ENCODE results near the gene ZNF12. TPM values are rescaled to one million over a fixed set of nuclear protein-coding genes. Genes with fewer than 3 reads are reported as not detected.

Gene ZNF12
- total and polyA plus RNA-seq, 2 donors (not counting 1 experiment from before 2014, with no cell fraction given): 6.3 to 41.3 TPM

DNA sequence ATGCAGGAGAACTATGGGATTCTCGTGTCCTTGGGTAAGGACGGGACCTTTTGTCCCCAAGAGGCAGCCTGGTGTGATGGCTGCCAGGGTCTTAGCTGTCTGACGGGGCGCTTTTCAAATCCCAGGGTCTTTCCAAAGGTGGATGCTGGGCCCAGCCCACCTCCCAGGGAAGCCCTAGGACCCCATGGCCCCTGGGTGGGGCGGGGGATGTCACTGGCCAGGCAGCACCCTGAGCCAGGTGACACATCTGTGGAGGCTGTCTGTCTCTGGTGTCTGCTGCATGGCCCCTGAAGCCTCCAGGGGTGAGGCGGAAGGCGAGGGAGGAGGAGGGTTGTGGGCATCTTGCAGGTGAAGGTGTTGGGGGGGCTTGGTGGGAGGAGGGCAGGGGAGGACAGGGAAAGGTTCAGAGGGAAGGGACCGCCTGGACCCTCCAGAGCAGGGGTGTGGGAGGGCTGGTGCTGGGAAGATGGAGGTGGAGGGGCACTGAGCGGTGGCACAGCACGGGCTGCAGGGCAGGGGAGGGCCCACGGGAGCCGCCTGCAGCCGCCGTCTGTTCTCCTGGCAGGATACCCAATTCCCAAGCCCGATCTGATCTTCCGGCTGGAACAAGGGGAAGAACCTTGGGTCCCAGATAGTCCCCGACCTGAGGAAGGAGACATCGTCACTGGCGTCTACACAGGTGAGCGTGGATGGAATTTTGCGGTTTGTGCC is 62.7 kb downstream of the ZNF12 start:
- no peak for TF ChIP-seq EZH2 (IDR thresholded peaks at IDR 0.05; ENCODE audit: borderline replicate concordance, insufficient read depth, low read depth, low read length, poor library complexity, severe bottlenecking)
- TF ChIP-seq, protein P1, sequence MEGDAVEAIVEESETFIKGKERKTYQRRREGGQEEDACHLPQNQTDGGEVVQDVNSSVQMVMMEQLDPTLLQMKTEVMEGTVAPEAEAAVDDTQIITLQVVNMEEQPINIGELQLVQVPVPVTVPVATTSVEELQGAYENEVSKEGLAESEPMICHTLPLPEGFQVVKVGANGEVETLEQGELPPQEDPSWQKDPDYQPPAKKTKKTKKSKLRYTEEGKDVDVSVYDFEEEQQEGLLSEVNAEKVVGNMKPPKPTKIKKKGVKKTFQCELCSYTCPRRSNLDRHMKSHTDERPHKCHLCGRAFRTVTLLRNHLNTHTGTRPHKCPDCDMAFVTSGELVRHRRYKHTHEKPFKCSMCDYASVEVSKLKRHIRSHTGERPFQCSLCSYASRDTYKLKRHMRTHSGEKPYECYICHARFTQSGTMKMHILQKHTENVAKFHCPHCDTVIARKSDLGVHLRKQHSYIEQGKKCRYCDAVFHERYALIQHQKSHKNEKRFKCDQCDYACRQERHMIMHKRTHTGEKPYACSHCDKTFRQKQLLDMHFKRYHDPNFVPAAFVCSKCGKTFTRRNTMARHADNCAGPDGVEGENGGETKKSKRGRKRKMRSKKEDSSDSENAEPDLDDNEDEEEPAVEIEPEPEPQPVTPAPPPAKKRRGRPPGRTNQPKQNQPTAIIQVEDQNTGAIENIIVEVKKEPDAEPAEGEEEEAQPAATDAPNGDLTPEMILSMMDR (IDR thresholded peaks at IDR 0.05): no peak
- Histone ChIP-seq H3K27ac (ENCODE audit: low read length in 2 of 2) (no peak overlapping the region), H3K79me2 (ENCODE audit: control insufficient read depth, insufficient read depth, low read length) (peaks cover 42% of the 10 kb centered on the region), H3K27me3 (replicated peaks in 1 of 4; ENCODE audit: control extremely low read depth in 1 of 4, control insufficient read depth in 3 of 4, insufficient read depth in 4 of 4, low read length in 3 of 4) (no peaks in the 10 kb centered on the region), H2AFZ (ENCODE audit: insufficient read depth, low read depth, low read length, poor library complexity, severe bottlenecking) (no peak overlapping the region), H3K9ac (ENCODE audit: low read length) (no peak overlapping the region), H4K20me1 (ENCODE audit: control insufficient read depth, insufficient read depth, low read length, poor library complexity, severe bottlenecking) (peaks cover 72% of the 10 kb centered on the region), H3K4me3 (ENCODE audit: control extremely low read depth in 1 of 5, extremely low read depth in 1 of 5, insufficient read depth in 1 of 5, low read depth in 2 of 5, low read length in 4 of 5) (no peak overlapping the region), H3K36me3 (replicated peaks in 1 of 2; ENCODE audit: control extremely low read depth in 1 of 2, control insufficient read depth in 1 of 2, extremely low read depth in 1 of 2, insufficient read depth in 2 of 2, low read length in 1 of 2) (peaks cover 1 to 84% of the 10 kb centered on the region in 2 experiments), H3K9me3 (ENCODE audit: control extremely low read depth in 1 of 3, control insufficient read depth in 2 of 3, insufficient read depth in 1 of 3, low read length in 2 of 3) (peaks cover 0 to 3% (median 0%) of the 10 kb centered on the region in 3 donors), H3K4me1 (ENCODE audit: control insufficient read depth in 2 of 2, insufficient read depth in 2 of 2, low read length in 2 of 2) (peaks cover 0 to 2% of the 10 kb centered on the region in 2 donors), H3K4me2 (replicated peaks; ENCODE audit: low read depth, low read length, poor library complexity, severe bottlenecking) (no peak overlapping the region)
- ATAC-seq (ENCODE audit: low read depth) (no peak), DNase-seq (no peak)
- H3K27ac Mint-ChIP-seq: no peak overlapping the region
- H3K27me3 Mint-ChIP-seq: no peaks in the 10 kb centered on the region
- intact Hi-C loops (cut with micrococcal nuclease): no loop called here
- no peak overlapping the region for H3K4me3 Mint-ChIP-seq
- 97% methylated on average over 21 of the region's 21 CpGs for WGBS (ENCODE audit: insufficient coverage)
- peaks cover 9% of the 10 kb centered on the region for H3K4me1 Mint-ChIP-seq
- H3K9me3 Mint-ChIP-seq (ENCODE audit: insufficient read depth): no peaks in the 10 kb centered on the region
- ChIA-PET POLR2A (no interaction called here), CTCF (no interaction called here)

DNA sequence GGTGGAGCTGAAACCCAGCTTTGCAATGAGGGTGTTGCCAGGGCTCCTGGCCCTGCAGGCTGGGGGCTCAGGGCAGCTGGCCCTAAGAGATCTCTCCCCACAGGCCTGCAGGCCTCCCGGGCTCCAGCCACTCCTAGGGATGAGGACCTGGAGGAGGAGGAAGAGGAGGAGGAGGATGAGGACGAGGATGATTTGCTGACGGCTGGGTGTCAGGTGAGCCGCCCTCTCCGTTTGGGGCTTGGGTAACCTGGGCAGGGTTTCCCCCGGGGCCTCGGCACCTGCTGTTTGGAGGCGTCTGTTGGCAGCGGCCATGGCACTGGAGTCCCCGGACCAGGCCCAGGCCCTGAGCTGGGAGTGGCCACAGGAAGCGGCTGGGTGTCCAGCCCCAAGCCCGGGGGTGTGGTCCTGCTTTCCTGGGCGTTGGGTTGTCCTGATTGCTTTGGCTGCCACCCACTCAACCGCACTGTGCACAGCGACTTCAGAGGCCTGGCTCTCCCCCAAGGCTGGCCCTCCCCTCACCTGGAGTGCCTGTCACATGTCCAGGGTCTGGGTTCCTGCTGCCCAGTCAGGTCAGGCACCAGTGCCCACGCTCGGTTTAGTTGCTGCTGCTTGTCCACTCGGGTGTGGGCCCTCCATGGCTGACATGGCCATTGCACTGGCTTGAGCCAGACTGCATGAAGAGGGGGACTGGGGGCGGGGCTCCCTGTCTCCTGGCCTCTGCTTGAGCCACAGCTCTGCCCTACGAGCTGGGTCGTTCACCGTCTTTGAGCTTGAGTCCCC is 63.7 kb downstream of the ZNF12 start:
- H3K4me3 Mint-ChIP-seq: no peak overlapping the region
- no peak overlapping the region for H3K27ac Mint-ChIP-seq
- ATAC-seq (ENCODE audit: low read depth): no peak
- Histone ChIP-seq H3K4me2 (replicated peaks; ENCODE audit: low read depth, low read length, poor library complexity, severe bottlenecking) (no peak overlapping the region), H4K20me1 (ENCODE audit: control insufficient read depth, insufficient read depth, low read length, poor library complexity, severe bottlenecking) (peaks cover 72% of the 10 kb centered on the region), H3K4me3 (ENCODE audit: control extremely low read depth in 1 of 5, extremely low read depth in 1 of 5, insufficient read depth in 1 of 5, low read depth in 2 of 5, low read length in 4 of 5) (no peak overlapping the region), H3K9me3 (ENCODE audit: control extremely low read depth in 1 of 3, control insufficient read depth in 2 of 3, insufficient read depth in 1 of 3, low read length in 2 of 3) (peaks cover 0 to 3% (median 0%) of the 10 kb centered on the region in 3 donors), H3K36me3 (replicated peaks in 1 of 2; ENCODE audit: control extremely low read depth in 1 of 2, control insufficient read depth in 1 of 2, extremely low read depth in 1 of 2, insufficient read depth in 2 of 2, low read length in 1 of 2) (peaks cover 1 to 79% of the 10 kb centered on the region in 2 experiments), H3K9ac (ENCODE audit: low read length) (no peak overlapping the region), H3K79me2 (ENCODE audit: control insufficient read depth, insufficient read depth, low read length) (peaks cover 51% of the 10 kb centered on the region), H2AFZ (ENCODE audit: insufficient read depth, low read depth, low read length, poor library complexity, severe bottlenecking) (no peak overlapping the region), H3K27ac (ENCODE audit: low read length in 2 of 2) (no peak overlapping the region), H3K4me1 (ENCODE audit: control insufficient read depth in 2 of 2, insufficient read depth in 2 of 2, low read length in 2 of 2) (peaks cover 7 to 13% of the 10 kb centered on the region in 2 donors), H3K27me3 (replicated peaks in 1 of 4; ENCODE audit: control extremely low read depth in 1 of 4, control insufficient read depth in 3 of 4, insufficient read depth in 4 of 4, low read length in 3 of 4) (no peaks in the 10 kb centered on the region)
- H3K4me1 Mint-ChIP-seq: peaks cover 19% of the 10 kb centered on the region
- H3K27me3 Mint-ChIP-seq: no peaks in the 10 kb centered on the region
- 97% methylated on average over 22 of the region's 22 CpGs for WGBS (ENCODE audit: insufficient coverage)
- no peaks in the 10 kb centered on the region for H3K9me3 Mint-ChIP-seq (ENCODE audit: insufficient read depth)
- DNase-seq: no peak
- TF ChIP-seq EZH2 (IDR thresholded peaks at IDR 0.05; ENCODE audit: borderline replicate concordance, insufficient read depth, low read depth, low read length, poor library complexity, severe bottlenecking): no peak
- TF ChIP-seq, protein P1 (IDR thresholded peaks at IDR 0.05): no peak
- CTCF ChIA-PET: no interaction called here
- intact Hi-C loops (cut with micrococcal nuclease): no loop called here
- POLR2A ChIA-PET: no interaction called here

Data from B cell (primary cell).